Keratinocyte (primary cell): ENCODE results near the gene ITGB6. TPM values are rescaled to one million over a fixed set of nuclear protein-coding genes. Genes with fewer than 3 reads are reported as not detected.

Experiments
- DNase-seq: peaks from one replicate; pipeline ENCODE4 v3.0.0-alpha.2; 2011; ENCODE audit warnings: low read depth, missing footprints, low spot score
- FAIRE-seq: peaks from 2 replicates; lab custom pipeline; 2011; peaks lifted over from hg19 to GRCh38; lab: Jason Lieb, UNC
- H2AFZ ChIP-seq: 2 replicates; pipeline ENCODE4 v1.6.0; 2012; ENCODE audit warnings: low read length, control low read depth, inconsistent platforms; ENCODE audit not compliant: control insufficient read depth
- H3K27ac ChIP-seq: 2 replicates; pipeline ENCODE4 v1.5.1; 2011; ENCODE audit warnings: low read length; ENCODE audit not compliant: control insufficient read depth, insufficient read depth
- H3K27me3 ChIP-seq: 3 replicates; pipeline ENCODE4 v1.6.0; 2011; ENCODE audit warnings: low read length; ENCODE audit not compliant: control insufficient read depth, insufficient read depth; ENCODE audit errors: extremely low read depth
- H3K36me3 ChIP-seq, 2 experiments: 2 replicates in 1 of 2; 3 replicates in 1 of 2; pipeline ENCODE4 v1.5.1; 2011; ENCODE audit warnings: low read length in 2 of 2, mild to moderate bottlenecking in 1 of 2; ENCODE audit not compliant: control insufficient read depth in 2 of 2, insufficient read depth in 2 of 2; ENCODE audit errors: extremely low read depth in 1 of 2
- H3K4me1 ChIP-seq: 3 replicates; pipeline ENCODE4 v1.5.1; 2011; ENCODE audit warnings: low read length; ENCODE audit not compliant: control insufficient read depth, insufficient read depth; ENCODE audit errors: extremely low read depth
- H3K4me2 ChIP-seq: 3 replicates; pipeline ENCODE4 v1.6.0; 2011; ENCODE audit warnings: low read depth, low read length; ENCODE audit not compliant: control insufficient read depth, insufficient read depth; ENCODE audit errors: extremely low read depth
- H3K4me3 ChIP-seq, 3 experiments: fragments of 200-600 bp in 1 of 3; sonication (generic) in 1 of 3; 2 replicates in 2 of 3; 3 replicates in 1 of 3; pipeline ENCODE4 v1.5.1; 2011 to 2016; ENCODE audit warnings: low read length in 3 of 3, mild to moderate bottlenecking in 3 of 3, control low read depth in 2 of 3, inconsistent platforms in 1 of 3, low read depth in 1 of 3, mixed read lengths in 1 of 3, mixed run types in 1 of 3, moderate library complexity in 1 of 3; ENCODE audit not compliant: control insufficient read depth in 2 of 3, insufficient read depth in 2 of 3; ENCODE audit errors: extremely low read depth in 1 of 3
- H3K79me2 ChIP-seq: 2 replicates; pipeline ENCODE4 v1.6.0; 2012; ENCODE audit warnings: low read length; ENCODE audit not compliant: control insufficient read depth, insufficient read depth
- H3K9ac ChIP-seq: 3 replicates; pipeline ENCODE4 v1.6.0; 2011; ENCODE audit warnings: low read length; ENCODE audit not compliant: control insufficient read depth, insufficient read depth; ENCODE audit errors: extremely low read depth
- H3K9me1 ChIP-seq: 3 replicates; pipeline ENCODE4 v1.6.0; 2011; ENCODE audit warnings: low read length; ENCODE audit not compliant: control insufficient read depth, insufficient read depth; ENCODE audit errors: extremely low read depth
- H3K9me3 ChIP-seq: 2 replicates; pipeline ENCODE4 v1.5.1; 2012; ENCODE audit warnings: low read depth, low read length; ENCODE audit not compliant: control insufficient read depth
- H4K20me1 ChIP-seq: 3 replicates; pipeline ENCODE4 v1.6.0; 2011; ENCODE audit warnings: low read length; ENCODE audit not compliant: control insufficient read depth, insufficient read depth; ENCODE audit errors: extremely low read depth
- EZH2 ChIP-seq: IDR thresholded peaks from one replicate; pipeline ENCODE4 v1.6.1; 2012; ENCODE audit warnings: inconsistent platforms, mild to moderate bottlenecking, low read length, moderate library complexity
- dilution Hi-C: fragments of 300-500 bp; cut with MboI; formaldehyde crosslinking; loops from one replicate; pipeline ENCODE4 v1.7.0; 2020; ENCODE audit warnings: low sequenced_read_pairs; ENCODE audit not compliant: extremely low pct_ligation_motif_present
- polyA plus RNA-seq, 5 experiments: library from polyadenylated mRNA; depleted of rRNA in 3 of 5; stranded (reverse) in 3 of 5; stranded (forward) in 1 of 5; unstranded in 1 of 5; fragments of >200 nt; gene quantifications; 1 replicate in 1 of 5; 2 replicates in 3 of 5; 3 replicates in 1 of 5; pipeline versions ENCODE4 v1.2.1 to v1.2.3, GENCODE V29; 2011 to 2012; ENCODE audit warnings: missing spikeins in 2 of 5, low read depth in 1 of 5, low replicate concordance in 1 of 5
- TF ChIP-seq, protein P1 (sequence below), 3 experiments: IDR thresholded peaks in 1 of 3; conservative IDR thresholded peaks in 1 of 3; optimal IDR thresholded peaks in 1 of 3; 2 replicates in 2 of 3; 3 replicates in 1 of 3; pipeline versions ENCODE3 to v1.5.1; 2011; ENCODE audit warnings: low read length in 3 of 3, mild to moderate bottlenecking in 3 of 3, moderate library complexity in 2 of 3, control low read depth in 1 of 3, inconsistent platforms in 1 of 3; ENCODE audit not compliant: insufficient read depth in 2 of 3; ENCODE audit errors: extremely low read depth in 1 of 3

The ITGB6 gene
- polyA plus RNA-seq, 1 donor (not counting 4 experiments of a cell fraction or from before 2014, with no cell fraction given) = 183 TPM

DNA sequence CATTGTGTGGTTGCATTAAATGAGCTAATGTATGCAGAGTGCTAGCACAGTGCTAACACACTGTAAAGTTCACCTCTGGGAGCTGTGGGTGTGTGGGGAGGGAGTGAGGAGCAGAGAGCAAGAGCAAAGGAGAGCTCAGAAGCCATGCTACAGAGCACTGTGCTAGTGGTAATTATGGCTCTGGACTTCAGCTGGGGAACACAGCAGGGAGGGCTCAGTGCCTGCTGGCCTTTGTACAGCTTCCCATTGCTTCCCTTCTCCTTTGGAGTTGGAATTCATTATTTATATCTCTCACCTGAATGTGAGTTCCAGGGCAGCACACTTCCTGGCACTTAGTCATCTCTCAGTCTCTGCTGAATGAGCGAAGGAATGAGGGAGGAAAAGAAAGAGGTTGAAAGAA is 135.2 kb downstream of the ITGB6 start:
- Histone ChIP-seq H3K27ac (no peak overlapping the region), H3K79me2 (peaks cover 2% of the 10 kb centered on the region), H3K9me1 (no peaks in the 10 kb centered on the region), H3K9ac (no peak overlapping the region), H3K9me3 (no peaks in the 10 kb centered on the region), H3K4me2 (no peak overlapping the region), H2AFZ (no peak overlapping the region), H3K36me3 (no peaks in the 10 kb centered on the region), H3K4me3 (no peak overlapping the region), H4K20me1 (no peaks in the 10 kb centered on the region), H3K27me3 (no peaks in the 10 kb centered on the region), H3K4me1 (peaks cover 19% of the 10 kb centered on the region)
- FAIRE-seq (no peak), DNase-seq (no peak)
- dilution Hi-C loops = no loop called here
- TF ChIP-seq, protein P1, sequence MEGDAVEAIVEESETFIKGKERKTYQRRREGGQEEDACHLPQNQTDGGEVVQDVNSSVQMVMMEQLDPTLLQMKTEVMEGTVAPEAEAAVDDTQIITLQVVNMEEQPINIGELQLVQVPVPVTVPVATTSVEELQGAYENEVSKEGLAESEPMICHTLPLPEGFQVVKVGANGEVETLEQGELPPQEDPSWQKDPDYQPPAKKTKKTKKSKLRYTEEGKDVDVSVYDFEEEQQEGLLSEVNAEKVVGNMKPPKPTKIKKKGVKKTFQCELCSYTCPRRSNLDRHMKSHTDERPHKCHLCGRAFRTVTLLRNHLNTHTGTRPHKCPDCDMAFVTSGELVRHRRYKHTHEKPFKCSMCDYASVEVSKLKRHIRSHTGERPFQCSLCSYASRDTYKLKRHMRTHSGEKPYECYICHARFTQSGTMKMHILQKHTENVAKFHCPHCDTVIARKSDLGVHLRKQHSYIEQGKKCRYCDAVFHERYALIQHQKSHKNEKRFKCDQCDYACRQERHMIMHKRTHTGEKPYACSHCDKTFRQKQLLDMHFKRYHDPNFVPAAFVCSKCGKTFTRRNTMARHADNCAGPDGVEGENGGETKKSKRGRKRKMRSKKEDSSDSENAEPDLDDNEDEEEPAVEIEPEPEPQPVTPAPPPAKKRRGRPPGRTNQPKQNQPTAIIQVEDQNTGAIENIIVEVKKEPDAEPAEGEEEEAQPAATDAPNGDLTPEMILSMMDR (optimal IDR thresholded peaks at IDR 0.05 in 1 of 3, IDR thresholded peaks at IDR 0.05 in 1 of 3, conservative IDR thresholded peaks at IDR 0.05 in 1 of 3; ENCODE audit: extremely low read depth in 1 of 3, insufficient read depth in 2 of 3, low read length in 3 of 3) = no peak
- no peak for TF ChIP-seq EZH2

DNA sequence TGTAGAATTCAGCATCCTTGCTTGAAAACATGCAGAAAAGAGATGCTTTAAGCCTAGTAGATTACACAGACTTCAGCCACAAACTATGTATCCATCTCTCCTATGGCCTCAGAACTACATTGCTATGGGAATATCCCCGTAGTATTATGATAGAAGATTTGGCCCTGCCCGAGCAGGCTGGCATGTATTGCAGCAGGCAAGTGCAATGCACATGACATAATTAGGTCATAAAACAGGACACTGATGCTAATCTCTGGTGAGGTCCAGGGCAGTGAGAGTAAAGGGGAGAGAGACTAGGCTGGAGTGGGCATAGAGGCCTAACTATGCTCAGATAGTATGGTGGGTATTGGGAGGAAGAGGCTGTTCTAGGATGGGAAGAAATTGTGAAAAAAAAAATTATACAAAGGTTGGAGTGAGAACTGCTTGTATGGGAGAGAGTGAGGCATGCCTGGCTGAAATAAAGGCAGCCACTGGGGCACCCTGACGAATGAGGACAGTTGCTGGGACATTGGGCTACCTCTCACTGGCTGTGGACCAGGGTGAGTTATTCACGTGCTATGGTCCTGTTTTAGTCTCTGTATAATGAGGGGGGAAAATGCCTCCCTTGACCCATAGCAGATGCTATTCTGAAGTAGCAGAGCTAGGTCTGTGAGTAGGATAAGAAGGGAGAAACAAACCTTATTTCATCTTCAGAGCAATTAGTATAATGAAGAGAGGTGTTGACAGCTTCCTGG is 136.0 kb downstream of the ITGB6 start:
- TF ChIP-seq EZH2 = no peak
- TF ChIP-seq, protein P1 (optimal IDR thresholded peaks at IDR 0.05 in 1 of 3, IDR thresholded peaks at IDR 0.05 in 1 of 3, conservative IDR thresholded peaks at IDR 0.05 in 1 of 3; ENCODE audit: extremely low read depth in 1 of 3, insufficient read depth in 2 of 3, low read length in 3 of 3) = no peak
- Histone ChIP-seq H3K9me1 (no peaks in the 10 kb centered on the region), H2AFZ (no peak overlapping the region), H3K4me1 (peaks cover 19% of the 10 kb centered on the region), H3K4me2 (no peak overlapping the region), H3K4me3 (no peak overlapping the region), H3K9ac (no peak overlapping the region), H4K20me1 (no peaks in the 10 kb centered on the region), H3K9me3 (no peaks in the 10 kb centered on the region), H3K27me3 (no peaks in the 10 kb centered on the region), H3K79me2 (peaks cover 2% of the 10 kb centered on the region), H3K27ac (no peak overlapping the region), H3K36me3 (no peaks in the 10 kb centered on the region)
- FAIRE-seq (no peak), DNase-seq (no peak)
- dilution Hi-C loops = no loop called here
